ENCODE data around the gene PIGM. TPM values are rescaled to one million over a fixed set of nuclear protein-coding genes. Genes with fewer than 3 reads are reported as not detected.
"Not testable (repeated sequence)": the region's sequence is repeated elsewhere in the genome, so short reads cannot be mapped to it uniquely, and the experiment has no call there.

PIGM gene
- total RNA-seq, 1 donor from 2014 or later = 7.9 TPM

GRCh38 chr1:160061369-160062229 is 29.8 kb upstream of the PIGM start:
- DNase-seq (ENCODE audit: low spot score) = no peak

GRCh38 chr1:160058087-160058486 is 26.3 kb upstream of the PIGM start:
- DNase-seq (ENCODE audit: low spot score) = no peak

- DNase-seq (ENCODE audit: low spot score) = peak; percentile 10
Measured at GRCh38 chr1:160056648-160057169, 24.9 kb upstream of the PIGM start.

GRCh38 chr1:160053548-160054365 is 22.0 kb upstream of the PIGM start:
- no peak for DNase-seq (ENCODE audit: low spot score)

- no peak for DNase-seq (ENCODE audit: low spot score)
Measured at GRCh38 chr1:160052936-160053335, 21.1 kb upstream of the PIGM start.

- DNase-seq (ENCODE audit: low spot score) = no peak
Measured at GRCh38 chr1:160050619-160051018, 18.8 kb upstream of the PIGM start.

- DNase-seq (ENCODE audit: low spot score) = not testable (repeated sequence)
Measured at GRCh38 chr1:160050182-160050581, 18.4 kb upstream of the PIGM start.

- DNase-seq (ENCODE audit: low spot score) = no peak
Measured at GRCh38 chr1:160049101-160049500, 17.3 kb upstream of the PIGM start.

- no peak for DNase-seq (ENCODE audit: low spot score)
Measured at GRCh38 chr1:160048335-160048734, 16.5 kb upstream of the PIGM start.

GRCh38 chr1:160047111-160047991 is 15.6 kb upstream of the PIGM start:
- DNase-seq (ENCODE audit: low spot score) = no peak

GRCh38 chr1:160046494-160047110 is 14.8 kb upstream of the PIGM start:
- peak; percentile 55 for DNase-seq (ENCODE audit: low spot score)

- no peak for DNase-seq (ENCODE audit: low spot score)
Measured at GRCh38 chr1:160045653-160046052, 13.9 kb upstream of the PIGM start.

- no peak for DNase-seq (ENCODE audit: low spot score)
Measured at GRCh38 chr1:160043543-160043942, 11.8 kb upstream of the PIGM start.

- DNase-seq (ENCODE audit: low spot score) = peak; percentile 71
Measured at GRCh38 chr1:160040476-160040875, 8.7 kb upstream of the PIGM start.

GRCh38 chr1:160032165-160032820 is 503 bp upstream of the PIGM start:
- DNase-seq (ENCODE audit: low spot score) = peak; percentile 5

GRCh38 chr1:160030657-160031364 is 979 bp downstream of the PIGM start:
- DNase-seq (ENCODE audit: low spot score) = peak; percentile 2

GRCh38 chr1:160028426-160028825 is 3.4 kb downstream of the PIGM start:
- DNase-seq (ENCODE audit: low spot score) = no peak

- DNase-seq (ENCODE audit: low spot score) = no peak
Measured at GRCh38 chr1:160025314-160025713, 6.5 kb downstream of the PIGM start.

- no peak for DNase-seq (ENCODE audit: low spot score)
Measured at GRCh38 chr1:160024195-160024905, 7.4 kb downstream of the PIGM start.
